Measurements from ENCODE around the gene TCEAL7.

Gene TCEAL7

GRCh38 chrX:103369479-103369878 is 39.4 kb downstream of the TCEAL7 start:
- no peak for DNase-seq

GRCh38 chrX:103372886-103373285 is 42.8 kb downstream of the TCEAL7 start:
- no peak for DNase-seq

- DNase-seq: no peak
Measured at GRCh38 chrX:103373581-103373980, 43.5 kb downstream of the TCEAL7 start.

GRCh38 chrX:103376118-103376978 is 46.3 kb downstream of the TCEAL7 start, which contains the start of gene BEX3:
TSS of gene BEX3 (plus strand) at chrX:103376538. CDS start at chrX:103377522, 984 bp downstream.
- peak; percentile 29 for DNase-seq

GRCh38 chrX:103376979-103377324 is 46.9 kb downstream of the TCEAL7 start:
- DNase-seq: no peak

- no peak for DNase-seq
Measured at GRCh38 chrX:103378990-103379389, 49.0 kb downstream of the TCEAL7 start.
